ENCODE results near the gene FAM120B.

The FAM120B gene

GRCh38 chr6:170420791-170421776, 114.5 kb downstream of the FAM120B start:
- no peak for DNase-seq (ENCODE audit: low spot score)

DNA sequence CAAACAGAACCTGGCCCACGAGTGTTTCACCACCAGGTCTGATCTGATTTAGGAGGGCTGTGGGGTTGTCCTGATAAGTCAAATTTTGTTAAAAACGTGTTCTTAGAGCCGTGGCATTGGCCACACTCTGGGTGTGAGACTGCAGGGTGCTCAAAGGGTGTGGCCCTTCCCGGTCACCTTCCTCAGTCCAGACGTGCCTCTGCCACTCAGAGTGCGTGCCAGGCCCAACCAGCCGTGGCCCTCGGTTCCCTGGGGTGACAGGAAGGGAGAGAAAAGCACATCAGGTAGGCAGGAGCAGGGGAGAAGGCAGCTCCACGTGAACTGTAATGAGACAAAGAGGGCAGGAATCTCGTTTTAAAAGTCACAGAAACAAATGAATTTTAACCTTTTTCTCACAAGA, 115.4 kb downstream of the FAM120B start:
- DNase-seq (ENCODE audit: low spot score), result no peak

- DNase-seq (ENCODE audit: low spot score), result no peak
These were observed 116.5 kb downstream of the FAM120B start for GRCh38 chr6:170423030-170423429.

DNA sequence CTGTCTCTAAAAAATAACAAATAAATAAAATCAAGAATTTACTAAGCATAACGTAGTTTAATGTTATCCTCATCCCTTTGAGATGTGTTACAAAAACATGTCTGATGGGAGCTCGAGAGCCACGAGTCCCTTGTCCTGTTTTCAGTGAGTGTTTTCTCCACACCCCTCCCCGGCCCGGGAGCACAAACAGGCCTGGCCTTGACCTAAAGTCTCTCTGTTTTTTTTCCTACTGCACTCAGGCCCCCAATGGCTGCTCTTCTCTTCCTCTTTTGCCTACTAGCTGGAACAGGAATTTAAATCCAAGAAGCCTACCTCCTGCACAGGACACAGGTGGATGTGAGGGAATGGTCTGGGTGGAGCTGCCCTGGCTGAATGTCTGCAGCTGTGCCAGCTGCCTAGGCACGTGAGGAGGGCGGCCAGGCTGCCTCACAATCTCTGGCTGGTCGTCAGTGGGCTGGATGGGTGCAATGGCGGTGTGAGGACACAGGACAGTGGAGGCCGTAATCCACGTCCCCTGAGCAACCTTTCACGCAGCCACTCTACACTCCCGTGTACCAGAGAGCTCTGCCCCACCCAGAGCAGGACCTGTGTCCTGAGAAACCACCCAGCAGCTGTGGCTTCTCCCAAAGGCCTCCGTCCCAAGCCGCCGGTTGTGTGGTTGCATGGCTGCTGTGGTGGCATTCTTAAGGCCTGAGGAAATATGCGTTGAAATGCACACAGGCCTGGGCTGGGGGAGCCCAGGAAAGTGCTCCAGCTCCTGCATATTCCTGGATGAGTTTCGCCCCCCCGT, 117.5 kb downstream of the FAM120B start:
- no peak for DNase-seq (ENCODE audit: low spot score)

- no peak for DNase-seq (ENCODE audit: low spot score)
These were observed 118.1 kb downstream of the FAM120B start for GRCh38 chr6:170424604-170425126.

DNA sequence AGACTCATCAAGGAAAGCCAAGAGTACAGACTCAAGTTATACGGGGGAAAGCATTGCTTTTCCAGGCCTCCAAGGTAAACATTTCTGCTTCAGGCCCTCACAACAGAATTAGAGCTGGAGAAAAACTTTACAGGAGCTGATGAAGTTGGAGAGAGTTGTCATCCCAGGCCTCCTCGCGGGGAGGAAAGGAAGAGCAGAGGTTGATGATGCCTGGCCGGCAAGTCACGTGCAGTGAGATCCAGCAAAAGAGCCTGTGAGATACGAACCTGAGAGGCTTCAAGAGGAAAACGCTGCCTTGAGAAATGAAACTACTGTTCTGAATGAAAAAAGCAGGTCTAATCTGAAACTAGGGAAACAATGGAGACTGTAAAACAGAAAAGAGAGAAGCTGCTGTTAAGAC, 122.9 kb downstream of the FAM120B start:
- DNase-seq (ENCODE audit: low spot score), result no peak

DNA sequence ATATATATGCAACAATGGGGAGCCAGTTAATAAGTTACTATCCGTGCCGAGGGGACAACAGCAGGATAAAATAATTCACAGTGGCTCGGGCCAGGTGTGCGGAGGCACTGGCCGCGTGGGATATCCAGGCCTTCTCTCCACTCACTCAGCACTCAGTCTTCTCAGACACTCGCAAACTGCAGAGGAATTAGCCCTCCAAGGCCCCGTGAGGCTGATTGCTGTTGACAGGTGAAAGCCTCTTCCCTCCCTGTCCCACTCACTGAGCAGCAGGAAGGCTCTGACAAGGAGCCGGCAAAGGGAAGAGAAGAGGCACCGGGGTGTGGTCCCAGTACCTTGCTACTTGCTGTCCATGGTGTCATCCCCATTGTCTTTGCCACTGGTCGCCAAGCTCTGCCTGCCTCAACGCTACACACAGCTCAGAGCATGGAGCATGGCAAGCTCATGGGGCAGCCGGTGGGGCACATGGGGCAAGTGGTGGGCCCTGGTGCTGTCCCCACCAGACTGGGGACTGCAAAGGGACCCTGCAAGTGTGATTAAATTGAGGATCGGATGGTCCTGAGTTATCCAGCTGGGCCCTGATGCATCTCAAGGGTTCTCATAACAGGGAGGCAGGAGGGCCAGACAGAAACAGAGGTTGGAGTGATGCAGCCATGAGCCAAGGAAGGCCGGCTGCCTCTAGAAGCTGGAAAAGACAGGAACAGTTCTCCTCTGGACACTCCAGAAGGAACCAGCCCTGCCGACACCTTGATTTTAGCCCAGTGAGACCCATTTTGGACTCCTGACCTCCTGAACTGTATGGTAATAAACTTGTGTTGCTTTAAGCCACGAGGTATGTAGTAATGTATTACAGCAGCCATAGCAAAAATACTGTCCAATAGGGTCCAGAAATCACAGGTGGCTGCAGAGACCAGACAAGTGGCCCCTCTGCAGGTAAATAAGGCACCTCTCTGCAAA, 126.9 kb downstream of the FAM120B start:
- DNase-seq (ENCODE audit: low spot score), result no peak

- DNase-seq (ENCODE audit: low spot score), result no peak
These were observed 127.7 kb downstream of the FAM120B start for GRCh38 chr6:170434117-170434820.

DNA sequence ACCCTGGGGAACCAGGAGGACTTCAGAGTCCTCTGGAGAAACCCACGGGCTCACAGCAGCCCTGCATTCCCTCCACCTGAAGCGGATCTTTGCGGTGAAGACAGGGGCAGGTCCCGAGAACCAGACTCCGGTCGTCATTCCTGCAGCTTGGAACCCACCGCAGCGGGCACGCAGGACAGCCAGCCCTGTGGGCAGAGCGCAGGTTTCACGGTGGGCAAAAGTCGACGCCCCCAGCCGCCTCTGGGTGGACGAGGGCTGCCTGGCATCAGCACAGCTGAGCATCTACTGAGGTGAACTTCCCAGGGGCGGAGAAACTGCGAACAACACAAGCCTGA, 128.2 kb downstream of the FAM120B start:
- DNase-seq (ENCODE audit: low spot score), result no peak

DNA sequence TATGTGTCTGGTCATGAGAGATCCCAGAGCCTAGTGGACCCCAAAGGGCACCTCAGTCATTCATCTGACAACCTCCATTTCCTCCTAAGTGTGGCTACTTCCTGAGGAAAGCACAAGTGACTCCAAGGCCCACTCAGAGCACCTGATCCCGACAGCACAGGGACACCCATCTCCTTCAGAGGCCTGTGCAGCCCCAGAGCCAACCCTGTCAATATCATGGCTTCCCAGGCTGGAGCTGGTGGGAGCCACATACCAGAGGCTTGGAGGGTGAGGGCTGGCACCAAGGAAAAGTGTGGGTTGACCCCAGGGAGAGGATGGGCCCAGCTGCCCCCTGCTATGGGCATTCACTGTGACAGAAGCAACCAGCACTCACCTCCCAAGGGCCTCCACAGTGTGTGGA, 129.2 kb downstream of the FAM120B start:
- no peak for DNase-seq (ENCODE audit: low spot score)

GRCh38 chr6:170436209-170436809, 129.8 kb downstream of the FAM120B start:
- no peak for DNase-seq (ENCODE audit: low spot score)

DNA sequence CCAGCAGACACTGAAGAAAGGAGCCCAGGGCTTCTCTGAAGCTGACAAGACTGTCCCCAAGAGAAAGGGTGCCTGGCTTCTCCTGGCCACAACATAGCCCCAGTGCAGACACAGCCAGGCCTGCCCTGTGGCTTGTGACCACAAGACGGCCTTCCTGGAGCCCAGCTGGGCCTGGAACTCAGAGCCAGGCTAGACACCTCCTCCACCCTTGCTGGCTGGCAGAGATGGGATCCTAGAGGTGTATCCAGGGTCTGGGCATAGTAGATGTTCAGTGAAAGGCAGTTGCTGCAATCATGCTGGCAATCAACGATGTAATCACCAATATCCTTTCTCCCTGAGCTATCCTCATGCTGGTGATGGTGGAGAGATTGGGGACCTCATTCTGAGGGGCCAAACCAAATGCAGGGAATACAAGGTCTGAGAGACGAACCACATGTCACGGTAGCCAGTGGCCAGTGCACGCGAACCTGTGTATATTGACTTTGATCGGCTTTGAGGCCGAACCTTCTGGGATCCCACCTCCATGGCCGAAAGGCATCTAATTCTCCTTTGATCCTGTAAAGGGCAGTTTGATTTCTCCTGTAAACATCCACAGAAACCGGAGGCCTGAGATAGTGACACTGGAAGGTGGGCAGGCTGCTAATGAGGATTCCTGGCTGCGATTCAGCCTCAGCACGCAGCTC, 131.3 kb downstream of the FAM120B start:
- no peak for DNase-seq (ENCODE audit: low spot score)

- DNase-seq (ENCODE audit: low spot score), result peak; percentile 6
These were observed 131.8 kb downstream of the FAM120B start for GRCh38 chr6:170438402-170438753.

GRCh38 chr6:170438861-170439260, 132.3 kb downstream of the FAM120B start:
- no peak for DNase-seq (ENCODE audit: low spot score)

- DNase-seq (ENCODE audit: low spot score), result no peak
These were observed 133.1 kb downstream of the FAM120B start for GRCh38 chr6:170439366-170440361.

DNA sequence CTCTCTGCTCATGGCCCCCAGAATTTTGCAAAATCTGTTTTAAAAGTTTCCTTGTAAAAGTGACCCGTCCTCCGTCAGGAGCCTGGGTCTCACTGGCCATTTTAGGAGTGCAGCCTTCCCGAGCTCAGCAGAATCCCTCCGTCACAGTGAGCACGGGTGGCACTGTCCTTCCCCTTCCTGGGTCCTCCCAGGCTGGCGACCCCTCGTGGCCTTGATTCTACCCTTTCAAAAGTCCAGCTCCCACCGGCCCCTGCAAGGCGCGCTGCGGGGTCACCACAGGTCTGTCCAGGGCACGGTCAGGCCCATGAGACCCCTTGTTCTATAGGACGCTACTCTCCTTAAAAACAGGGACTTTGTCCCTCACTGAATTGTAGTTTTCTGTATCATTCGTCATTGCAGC, 133.9 kb downstream of the FAM120B start:
- DNase-seq (ENCODE audit: low spot score), result no peak

- DNase-seq (ENCODE audit: low spot score), result no peak
These were observed 134.8 kb downstream of the FAM120B start for GRCh38 chr6:170441316-170441715.

GRCh38 chr6:170442596-170442995, 136.0 kb downstream of the FAM120B start:
- no peak for DNase-seq (ENCODE audit: low spot score)

- DNase-seq (ENCODE audit: low spot score), result no peak
These were observed 136.6 kb downstream of the FAM120B start for GRCh38 chr6:170443151-170443662.

Measured in pons (tissue), 1 donor.